COR-L47 (cell line): Measurements from ENCODE around the gene CEACAM20.
"Not testable (repeated sequence)": the region's sequence is repeated elsewhere in the genome, so short reads cannot be mapped to it uniquely, and the experiment has no call there.

Experiments used
- DNase-seq: peaks from one replicate; lab custom pipeline; 2025; lab: John Stamatoyannopoulos, UW

Gene CEACAM20

DNA sequence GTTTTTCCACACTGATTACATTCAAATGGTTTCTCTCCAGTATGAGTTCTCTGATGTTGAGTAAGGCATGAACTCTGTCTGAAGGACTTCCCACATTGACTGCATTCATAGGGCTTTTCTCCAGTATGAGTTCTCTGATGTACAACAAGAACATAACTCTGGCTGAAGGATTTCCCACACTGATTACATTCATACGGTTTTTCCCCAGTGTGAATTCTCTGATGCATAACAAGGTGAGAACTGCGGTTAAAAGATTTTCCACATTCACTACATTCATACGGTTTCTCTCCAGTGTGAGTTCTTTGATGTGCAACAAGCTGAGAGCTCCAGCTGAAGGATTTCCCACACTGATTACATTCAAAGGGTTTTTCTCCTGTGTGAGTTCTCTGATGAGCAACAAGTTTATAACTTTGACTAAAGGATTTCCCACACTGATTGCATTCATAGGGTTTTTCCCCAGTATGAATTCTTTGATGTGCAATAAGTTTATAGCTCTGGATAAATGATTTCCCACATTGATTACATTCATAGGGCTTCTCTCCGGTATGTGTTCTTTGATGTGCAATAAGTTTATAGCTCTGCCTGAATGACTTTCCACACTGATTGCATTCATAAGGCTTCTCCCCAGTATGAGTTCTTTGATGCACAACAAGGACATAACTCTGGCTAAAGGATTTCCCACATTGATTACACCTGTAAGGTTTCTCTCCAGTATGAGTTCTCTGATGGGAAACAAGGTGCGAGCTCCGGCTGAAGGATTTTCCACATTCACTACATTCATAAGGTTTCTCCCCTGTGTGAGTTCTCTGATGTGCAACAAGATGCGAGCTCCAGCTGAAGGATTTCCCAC lies 52.7 kb downstream of the CEACAM20 start:
- no peak for DNase-seq

DNA sequence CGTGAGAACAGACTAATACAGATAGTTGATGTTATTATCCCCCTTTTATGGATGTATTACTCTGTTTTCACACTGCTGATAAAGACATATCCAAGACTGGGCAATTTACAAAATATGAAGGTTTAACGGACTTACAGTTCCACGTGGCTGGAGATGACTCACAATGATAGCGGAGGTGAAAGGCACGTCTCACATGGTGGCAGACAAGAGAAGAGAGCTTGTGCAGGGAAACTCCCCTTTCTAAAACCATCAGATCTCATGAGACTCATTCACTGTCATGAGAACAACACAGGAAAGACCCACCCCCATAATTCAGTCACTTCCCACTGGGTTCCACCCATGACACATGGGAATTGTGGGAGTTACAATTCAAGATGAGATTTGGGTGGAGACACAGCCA lies 60.7 kb downstream of the CEACAM20 start:
- not testable (repeated sequence) for DNase-seq

GRCh38 chr19:44462600-44463286 lies 66.7 kb downstream of the CEACAM20 start:
- not testable (repeated sequence) for DNase-seq
